ENCODE measurements around the gene CYSTM1.

DNA sequence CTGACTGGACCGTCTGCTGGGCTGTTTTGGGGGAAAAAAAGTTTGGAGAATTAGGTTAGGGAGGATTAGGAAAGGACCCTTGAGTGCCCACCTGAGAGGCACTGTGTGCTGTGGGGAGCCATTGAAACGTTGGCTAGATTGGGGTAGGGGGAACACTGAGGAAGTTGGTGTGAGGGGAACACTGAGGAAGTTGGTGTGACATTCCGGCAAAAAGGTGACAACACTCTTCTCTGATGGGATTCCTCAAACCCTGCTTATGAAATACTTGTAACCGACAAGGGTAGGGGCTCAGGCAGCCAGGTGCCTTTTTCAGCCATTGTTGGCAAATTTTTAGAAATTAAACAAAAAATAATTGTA is 1.0 kb downstream of the CYSTM1 start:
- TF ChIP-seq, protein P1, sequence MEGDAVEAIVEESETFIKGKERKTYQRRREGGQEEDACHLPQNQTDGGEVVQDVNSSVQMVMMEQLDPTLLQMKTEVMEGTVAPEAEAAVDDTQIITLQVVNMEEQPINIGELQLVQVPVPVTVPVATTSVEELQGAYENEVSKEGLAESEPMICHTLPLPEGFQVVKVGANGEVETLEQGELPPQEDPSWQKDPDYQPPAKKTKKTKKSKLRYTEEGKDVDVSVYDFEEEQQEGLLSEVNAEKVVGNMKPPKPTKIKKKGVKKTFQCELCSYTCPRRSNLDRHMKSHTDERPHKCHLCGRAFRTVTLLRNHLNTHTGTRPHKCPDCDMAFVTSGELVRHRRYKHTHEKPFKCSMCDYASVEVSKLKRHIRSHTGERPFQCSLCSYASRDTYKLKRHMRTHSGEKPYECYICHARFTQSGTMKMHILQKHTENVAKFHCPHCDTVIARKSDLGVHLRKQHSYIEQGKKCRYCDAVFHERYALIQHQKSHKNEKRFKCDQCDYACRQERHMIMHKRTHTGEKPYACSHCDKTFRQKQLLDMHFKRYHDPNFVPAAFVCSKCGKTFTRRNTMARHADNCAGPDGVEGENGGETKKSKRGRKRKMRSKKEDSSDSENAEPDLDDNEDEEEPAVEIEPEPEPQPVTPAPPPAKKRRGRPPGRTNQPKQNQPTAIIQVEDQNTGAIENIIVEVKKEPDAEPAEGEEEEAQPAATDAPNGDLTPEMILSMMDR (conservative IDR thresholded peaks at IDR 0.05; ENCODE audit: low read length), result no peak
- TF ChIP-seq EZH2phosphoT487 (IDR thresholded peaks at IDR 0.05; ENCODE audit: borderline replicate concordance, low read depth, low read length), result no peak
